MCF 10A (cell line): ENCODE data around the gene MAML2. TPM values are rescaled to one million over a fixed set of nuclear protein-coding genes. Genes with fewer than 3 reads are reported as not detected.

Experiments
- BruUV-seq: library from RNA; stranded (reverse); fragments of 400-500 nt; replicated peaks from 2 replicates; lab custom pipeline; 2021; lab: Mats Ljungman, UMichigan
- CTCF ChIA-PET: fragments of 300-600 bp; sonication (Branson Sonifier 250); formaldehyde crosslinking; extraction: SDS; loops from one replicate; lab custom pipeline; 2021; ENCODE audit warnings: antibody characterized with exemption, inconsistent platforms; lab: Yijun Ruan, JAX
- POLR2A ChIA-PET: fragments of 300-600, 350-650 bp; sonication (Branson Sonifier 250); formaldehyde crosslinking; extraction: SDS; loops from one replicate; lab custom pipeline; 2020; ENCODE audit warnings: antibody characterized with exemption, inconsistent platforms; lab: Yijun Ruan, JAX
- DNase-seq: peaks from one replicate; pipeline ENCODE4 v3.0.0-alpha.2; 2018; ENCODE audit not compliant: unreplicated experiment
- H3K27ac Mint-ChIP-seq: one replicate; pipeline ENCODE4 v1.8.0; 2022; ENCODE audit warnings: mild to moderate bottlenecking, low read depth, mixed read lengths; ENCODE audit not compliant: unreplicated experiment
- H3K27me3 Mint-ChIP-seq: one replicate; pipeline ENCODE4 v1.8.0; 2022; ENCODE audit warnings: mixed read lengths; ENCODE audit not compliant: insufficient read depth, unreplicated experiment
- H3K36me3 Mint-ChIP-seq: one replicate; pipeline ENCODE4 v1.8.0; 2022; ENCODE audit warnings: mild to moderate bottlenecking, moderate library complexity, mixed read lengths; ENCODE audit not compliant: insufficient read depth, unreplicated experiment
- H3K4me1 Mint-ChIP-seq: one replicate; pipeline ENCODE4 v1.8.0; 2022; ENCODE audit warnings: mixed read lengths; ENCODE audit not compliant: insufficient read depth, unreplicated experiment
- H3K4me3 Mint-ChIP-seq: one replicate; pipeline ENCODE4 v1.8.0; 2022; ENCODE audit warnings: mild to moderate bottlenecking, moderate library complexity, mixed read lengths; ENCODE audit not compliant: unreplicated experiment
- H3K9me3 Mint-ChIP-seq: one replicate; pipeline ENCODE4 v1.8.0; 2022; ENCODE audit warnings: mixed read lengths; ENCODE audit not compliant: unreplicated experiment
- intact Hi-C: fragments of 100-400 bp; cut with micrococcal nuclease; formaldehyde crosslinking; loops from 2 replicates; pipeline ENCODE4 v1.14.1; 2022
- total RNA-seq: library from RNA; stranded (reverse); gene quantifications from 2 replicates; pipeline ENCODE4 v1.2.3, GENCODE V29; 2022
- TF ChIP-seq, protein P1 (sequence below): fragments of 200-600 bp; IDR thresholded peaks from one replicate; pipeline ENCODE4 v1.8.0; 2022; ENCODE audit warnings: antibody characterized with exemption, mild to moderate bottlenecking; ENCODE audit not compliant: unreplicated experiment

MAML2 gene
- total RNA-seq, 1 experiment from 2014 or later, result 8.6 TPM

DNA sequence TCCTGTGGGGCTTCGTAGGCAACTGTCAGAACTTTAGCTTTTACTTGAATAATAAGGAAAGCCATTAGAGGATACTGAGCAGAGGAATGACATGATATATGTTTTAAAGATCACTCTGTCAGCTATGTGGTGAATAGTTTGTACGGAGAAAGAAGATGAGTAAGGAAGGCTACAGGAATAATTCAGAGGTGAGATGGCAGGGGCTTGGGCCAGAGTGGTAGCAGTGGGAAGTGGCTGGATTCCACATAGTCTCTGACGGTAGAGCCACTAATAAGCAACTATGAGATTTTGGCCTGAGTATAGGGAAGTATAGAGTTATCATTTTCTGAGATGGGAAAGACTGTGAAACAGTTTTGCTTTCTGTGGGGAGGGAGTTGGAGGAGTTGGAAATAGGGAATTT, 325.1 kb downstream of the MAML2 start:
- intact Hi-C loops, result no loop called here
- no TSS peak for BruUV-seq
- ChIA-PET POLR2A (interaction anchor here (0.6 kb wide), 1 partner anchor 21 kb away, joined by 3 read pairs; no protein-coding TSS in a partner anchor), CTCF (interaction anchor here (0.6 to 0.7 kb wide), 3 partner anchors 71 to 325 kb away, joined by 3 to 4 read pairs (median 3); partner anchors contain the start of gene MAML2)
- no peak overlapping the region for H3K27ac Mint-ChIP-seq
- H3K4me1 Mint-ChIP-seq, result no peaks in the 10 kb centered on the region
- H3K36me3 Mint-ChIP-seq, result no peaks in the 10 kb centered on the region
- no peak for DNase-seq
- TF ChIP-seq, protein P1, sequence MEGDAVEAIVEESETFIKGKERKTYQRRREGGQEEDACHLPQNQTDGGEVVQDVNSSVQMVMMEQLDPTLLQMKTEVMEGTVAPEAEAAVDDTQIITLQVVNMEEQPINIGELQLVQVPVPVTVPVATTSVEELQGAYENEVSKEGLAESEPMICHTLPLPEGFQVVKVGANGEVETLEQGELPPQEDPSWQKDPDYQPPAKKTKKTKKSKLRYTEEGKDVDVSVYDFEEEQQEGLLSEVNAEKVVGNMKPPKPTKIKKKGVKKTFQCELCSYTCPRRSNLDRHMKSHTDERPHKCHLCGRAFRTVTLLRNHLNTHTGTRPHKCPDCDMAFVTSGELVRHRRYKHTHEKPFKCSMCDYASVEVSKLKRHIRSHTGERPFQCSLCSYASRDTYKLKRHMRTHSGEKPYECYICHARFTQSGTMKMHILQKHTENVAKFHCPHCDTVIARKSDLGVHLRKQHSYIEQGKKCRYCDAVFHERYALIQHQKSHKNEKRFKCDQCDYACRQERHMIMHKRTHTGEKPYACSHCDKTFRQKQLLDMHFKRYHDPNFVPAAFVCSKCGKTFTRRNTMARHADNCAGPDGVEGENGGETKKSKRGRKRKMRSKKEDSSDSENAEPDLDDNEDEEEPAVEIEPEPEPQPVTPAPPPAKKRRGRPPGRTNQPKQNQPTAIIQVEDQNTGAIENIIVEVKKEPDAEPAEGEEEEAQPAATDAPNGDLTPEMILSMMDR, result no peak
- H3K4me3 Mint-ChIP-seq, result no peak overlapping the region
- no peaks in the 10 kb centered on the region for H3K27me3 Mint-ChIP-seq
- H3K9me3 Mint-ChIP-seq, result no peaks in the 10 kb centered on the region

DNA sequence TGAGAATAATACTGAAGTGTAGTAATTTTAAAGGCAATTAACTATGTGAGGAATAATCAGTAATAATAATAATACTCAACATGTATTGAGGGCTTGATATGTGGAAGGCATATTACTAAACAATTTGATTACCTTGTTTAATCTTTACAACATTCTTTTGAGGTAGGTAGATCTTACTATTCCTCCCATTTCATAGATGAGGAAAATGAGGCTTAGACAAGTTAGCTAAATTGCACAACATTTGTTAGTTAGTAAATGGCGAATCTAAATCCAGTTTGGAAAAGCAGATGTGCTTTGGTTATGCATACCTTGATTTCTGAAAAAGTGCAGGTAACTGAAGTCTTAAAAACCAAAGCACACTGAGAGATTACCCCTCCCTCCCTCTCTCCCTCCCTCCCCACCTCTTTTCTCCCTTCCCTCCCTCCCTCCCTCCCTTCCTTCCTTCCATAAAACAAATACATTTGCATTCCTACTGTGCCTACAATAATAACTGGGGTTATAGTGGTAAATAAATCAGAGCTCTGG, 326.0 kb downstream of the MAML2 start:
- Mint-ChIP-seq H3K27ac (no peak overlapping the region), H3K4me3 (no peak overlapping the region), H3K9me3 (no peaks in the 10 kb centered on the region), H3K27me3 (no peaks in the 10 kb centered on the region), H3K4me1 (no peaks in the 10 kb centered on the region), H3K36me3 (no peaks in the 10 kb centered on the region)
- ChIA-PET POLR2A (interaction anchor here (0.6 kb wide), 1 partner anchor 22 kb away, joined by 3 read pairs; no protein-coding TSS in a partner anchor), CTCF (interaction anchor here (0.6 to 0.7 kb wide), 2 partner anchors 181 to 326 kb away, joined by 3 read pairs; partner anchors contain the start of gene MAML2)
- no TSS peak for BruUV-seq
- no peak for DNase-seq
- TF ChIP-seq, protein P1, result no peak
- intact Hi-C loops, result no loop called here

DNA sequence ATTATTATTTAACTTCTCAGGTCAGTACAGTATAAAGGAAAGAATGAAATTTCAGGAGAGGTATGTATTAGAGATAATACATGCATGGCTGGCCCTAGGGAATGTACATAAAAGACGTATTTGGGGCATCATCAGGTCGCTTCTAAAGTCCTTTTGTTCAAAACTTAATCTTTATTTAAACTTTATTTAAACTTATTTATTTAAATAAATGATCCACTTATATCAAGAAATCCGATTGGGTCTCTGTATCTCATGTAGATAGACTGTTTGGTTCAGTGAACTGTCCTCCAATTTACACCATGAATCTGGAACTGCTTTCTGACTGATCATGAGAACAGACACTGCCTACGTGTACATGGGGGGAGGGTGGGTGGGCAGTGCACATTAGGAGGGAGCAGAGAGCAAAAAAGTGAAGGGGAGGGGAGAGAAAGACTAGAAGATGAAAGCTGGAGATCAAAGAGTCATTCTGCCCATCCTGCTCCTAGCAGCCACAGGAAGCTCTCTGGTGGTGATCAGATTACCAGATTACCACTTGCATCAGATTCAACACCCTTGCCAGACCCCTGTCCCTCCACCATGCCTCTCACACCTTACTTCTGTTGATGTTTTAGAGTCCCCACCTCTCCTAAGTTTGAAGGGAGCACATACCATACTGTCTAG, 327.0 kb downstream of the MAML2 start:
- ChIA-PET POLR2A (no interaction called here), CTCF (interaction anchor here (0.6 to 3.0 kb wide), 4 partner anchors 8 to 377 kb away, joined by 3 to 20 read pairs (median 7); partner anchors contain the start of gene MAML2)
- BruUV-seq, result no TSS peak
- Mint-ChIP-seq H3K9me3 (no peaks in the 10 kb centered on the region), H3K27ac (no peak overlapping the region), H3K4me1 (no peaks in the 10 kb centered on the region), H3K36me3 (no peaks in the 10 kb centered on the region), H3K4me3 (no peak overlapping the region), H3K27me3 (no peaks in the 10 kb centered on the region)
- intact Hi-C loops, result no loop called here
- DNase-seq, result no peak
- TF ChIP-seq, protein P1, result no peak

DNA sequence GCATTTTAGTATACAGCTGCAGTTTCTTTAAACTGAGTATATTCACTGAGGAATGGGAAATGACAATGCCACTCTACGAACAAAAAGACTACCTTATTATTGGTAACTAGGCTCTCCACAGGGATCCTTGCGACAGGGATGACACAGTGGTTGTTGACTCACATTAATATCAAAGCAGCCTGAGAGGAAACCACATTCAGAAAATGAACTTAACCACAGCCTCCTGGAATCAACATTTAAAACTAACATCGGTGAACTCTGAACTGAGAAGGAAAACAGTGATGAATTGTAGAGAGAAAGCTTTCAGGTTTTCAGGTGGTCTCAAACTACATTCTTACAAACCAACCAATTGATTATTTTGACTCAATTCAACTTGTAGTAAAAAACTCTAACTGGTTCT, 328.8 kb downstream of the MAML2 start:
- intact Hi-C loops, result no loop called here
- Mint-ChIP-seq H3K27me3 (no peaks in the 10 kb centered on the region), H3K4me1 (no peaks in the 10 kb centered on the region), H3K9me3 (no peaks in the 10 kb centered on the region), H3K4me3 (no peak overlapping the region), H3K27ac (no peak overlapping the region), H3K36me3 (no peaks in the 10 kb centered on the region)
- DNase-seq, result peak; percentile 41
- ChIA-PET CTCF (interaction anchor here (1.0 to 3.0 kb wide), 6 partner anchors 9 to 329 kb away, joined by 3 to 20 read pairs (median 5); partner anchors contain the start of gene MAML2), POLR2A (interaction anchor here (1.2 kb wide), 1 partner anchor 376 kb away, joined by 3 read pairs; the partner anchor contains the start of genes CCDC82 and JRKL)
- TF ChIP-seq, protein P1, result no peak
- BruUV-seq, result no TSS peak
